ENCODE results near the gene CAT.
"Not testable (repeated sequence)": the region's sequence is repeated elsewhere in the genome, so short reads cannot be mapped to it uniquely, and the experiment has no call there.

CAT gene

GRCh38 chr11:34416088-34416487 is 22.6 kb upstream of the CAT start:
- Histone ChIP-seq H3K4me3 (no peak overlapping the region), H3K9me3 (ENCODE audit: low read depth, low read length) (no peaks in the 10 kb centered on the region), H3K27ac (no peak overlapping the region), H3K9ac (ENCODE audit: insufficient read length) (no peak overlapping the region), H3K36me3 (ENCODE audit: insufficient read depth, low read length) (no peaks in the 10 kb centered on the region)
- DNase-seq (ENCODE audit: low read depth, low spot score) = no peak
- TF ChIP-seq EZH2 (IDR thresholded peaks at IDR 0.05) (no peak), FOXP2 (optimal IDR thresholded peaks at IDR 0.05; ENCODE audit: control extremely low read depth, extremely low read length, insufficient read depth) (no peak), POLR2AphosphoS5 (IDR thresholded peaks at IDR 0.05; ENCODE audit: borderline replicate concordance, low read depth, low read length) (no peak)

- no peak for DNase-seq (ENCODE audit: low read depth, low spot score)
- Histone ChIP-seq H3K36me3 (ENCODE audit: insufficient read depth, low read length) (no peaks in the 10 kb centered on the region), H3K27ac (no peak overlapping the region), H3K9me3 (ENCODE audit: low read depth, low read length) (no peaks in the 10 kb centered on the region), H3K9ac (ENCODE audit: insufficient read length) (no peak overlapping the region), H3K4me3 (no peak overlapping the region)
- TF ChIP-seq POLR2AphosphoS5 (IDR thresholded peaks at IDR 0.05; ENCODE audit: borderline replicate concordance, low read depth, low read length) (no peak), EZH2 (IDR thresholded peaks at IDR 0.05) (no peak), FOXP2 (optimal IDR thresholded peaks at IDR 0.05; ENCODE audit: control extremely low read depth, extremely low read length, insufficient read depth) (no peak)
Observed at GRCh38 chr11:34416766-34417165, 22.0 kb upstream of the CAT start.

- no peak overlapping the region for H3K27ac ChIP-seq
- H3K9me3 ChIP-seq (ENCODE audit: low read depth, low read length) = no peaks in the 10 kb centered on the region
- no peak for DNase-seq (ENCODE audit: low read depth, low spot score)
- H3K9ac ChIP-seq (ENCODE audit: insufficient read length) = no peak overlapping the region
- H3K4me3 ChIP-seq = no peak overlapping the region
- TF ChIP-seq FOXP2 (optimal IDR thresholded peaks at IDR 0.05; ENCODE audit: control extremely low read depth, extremely low read length, insufficient read depth) (no peak), EZH2 (IDR thresholded peaks at IDR 0.05) (no peak), POLR2AphosphoS5 (IDR thresholded peaks at IDR 0.05; ENCODE audit: borderline replicate concordance, low read depth, low read length) (no peak)
- H3K36me3 ChIP-seq (ENCODE audit: insufficient read depth, low read length) = no peaks in the 10 kb centered on the region
Observed at GRCh38 chr11:34417202-34417601, 21.5 kb upstream of the CAT start.

GRCh38 chr11:34419158-34419557 is 19.6 kb upstream of the CAT start:
- H3K9me3 ChIP-seq (ENCODE audit: low read depth, low read length) = no peaks in the 10 kb centered on the region
- H3K9ac ChIP-seq (ENCODE audit: insufficient read length) = no peak overlapping the region
- H3K27ac ChIP-seq = no peak overlapping the region
- no peaks in the 10 kb centered on the region for H3K36me3 ChIP-seq (ENCODE audit: insufficient read depth, low read length)
- H3K4me3 ChIP-seq = no peak overlapping the region
- TF ChIP-seq FOXP2 (optimal IDR thresholded peaks at IDR 0.05; ENCODE audit: control extremely low read depth, extremely low read length, insufficient read depth) (no peak), EZH2 (IDR thresholded peaks at IDR 0.05) (no peak), POLR2AphosphoS5 (IDR thresholded peaks at IDR 0.05; ENCODE audit: borderline replicate concordance, low read depth, low read length) (no peak)
- no peak for DNase-seq (ENCODE audit: low read depth, low spot score)

- no peak for DNase-seq (ENCODE audit: low read depth, low spot score)
- Histone ChIP-seq H3K27ac (no peak overlapping the region), H3K9ac (ENCODE audit: insufficient read length) (no peak overlapping the region)
Observed at GRCh38 chr11:34423300-34423699, 15.4 kb upstream of the CAT start.

GRCh38 chr11:34424826-34425225 is 13.9 kb upstream of the CAT start:
- H3K36me3 ChIP-seq (ENCODE audit: insufficient read depth, low read length); H3K9me3 ChIP-seq (ENCODE audit: low read depth, low read length); DNase-seq (ENCODE audit: low read depth, low spot score); H3K4me3 ChIP-seq; H3K9ac ChIP-seq (ENCODE audit: insufficient read length): not testable (repeated sequence)
- H3K27ac ChIP-seq = peak overlapping the region; percentile 99

More at GRCh38 chr11:34423300-34423699, 15.4 kb upstream of the CAT start:
- TF ChIP-seq POLR2AphosphoS5 (IDR thresholded peaks at IDR 0.05; ENCODE audit: borderline replicate concordance, low read depth, low read length) (no peak), FOXP2 (optimal IDR thresholded peaks at IDR 0.05; ENCODE audit: control extremely low read depth, extremely low read length, insufficient read depth) (no peak), EZH2 (IDR thresholded peaks at IDR 0.05) (no peak)
- Histone ChIP-seq H3K4me3 (no peak overlapping the region), H3K9me3 (ENCODE audit: low read depth, low read length) (no peaks in the 10 kb centered on the region), H3K36me3 (ENCODE audit: insufficient read depth, low read length) (no peaks in the 10 kb centered on the region)

- peak overlapping the region; percentile 99 for H3K27ac ChIP-seq
- H3K9ac ChIP-seq (ENCODE audit: insufficient read length) = no peak overlapping the region
- no peak overlapping the region for H3K4me3 ChIP-seq
- H3K9me3 ChIP-seq (ENCODE audit: low read depth, low read length) = no peaks in the 10 kb centered on the region
- no peak for DNase-seq (ENCODE audit: low read depth, low spot score)
- TF ChIP-seq POLR2AphosphoS5 (IDR thresholded peaks at IDR 0.05; ENCODE audit: borderline replicate concordance, low read depth, low read length) (no peak), EZH2 (IDR thresholded peaks at IDR 0.05) (no peak), FOXP2 (optimal IDR thresholded peaks at IDR 0.05; ENCODE audit: control extremely low read depth, extremely low read length, insufficient read depth) (no peak)
- H3K36me3 ChIP-seq (ENCODE audit: insufficient read depth, low read length) = no peaks in the 10 kb centered on the region
Observed at GRCh38 chr11:34425360-34425759, 13.4 kb upstream of the CAT start.

- no peak for TF ChIP-seq FOXP2 (optimal IDR thresholded peaks at IDR 0.05; ENCODE audit: control extremely low read depth, extremely low read length, insufficient read depth)
- no peak for TF ChIP-seq EZH2 (IDR thresholded peaks at IDR 0.05)
- TF ChIP-seq POLR2AphosphoS5 (IDR thresholded peaks at IDR 0.05; ENCODE audit: borderline replicate concordance, low read depth, low read length) = no peak
- no peaks in the 10 kb centered on the region for H3K36me3 ChIP-seq (ENCODE audit: insufficient read depth, low read length)
- peak overlapping the region; percentile 99 for H3K27ac ChIP-seq
- peak overlapping the region; percentile 67 for H3K4me3 ChIP-seq
- H3K9me3 ChIP-seq (ENCODE audit: low read depth, low read length) = no peaks in the 10 kb centered on the region
- DNase-seq (ENCODE audit: low read depth, low spot score) = peak; percentile 52
- H3K9ac ChIP-seq (ENCODE audit: insufficient read length) = peak overlapping the region; percentile 41
Observed at GRCh38 chr11:34425867-34426266, 12.9 kb upstream of the CAT start.

GRCh38 chr11:34426766-34427185 is 12.0 kb upstream of the CAT start:
- Histone ChIP-seq H3K9me3 (ENCODE audit: low read depth, low read length) (no peaks in the 10 kb centered on the region), H3K36me3 (ENCODE audit: insufficient read depth, low read length) (no peaks in the 10 kb centered on the region), H3K27ac (peak overlapping the region; percentile 99), H3K9ac (ENCODE audit: insufficient read length) (peak overlapping the region; percentile 60), H3K4me3 (peak overlapping the region; percentile 67)
- no peak for TF ChIP-seq EZH2 (IDR thresholded peaks at IDR 0.05)
- peak; percentile 41; the same call in 1 of the 2 replicates for TF ChIP-seq POLR2AphosphoS5 (IDR thresholded peaks at IDR 0.05; ENCODE audit: borderline replicate concordance, low read depth, low read length)
- peak; percentile 83 for DNase-seq (ENCODE audit: low read depth, low spot score)
